Kidney epithelial cell (primary cell): ENCODE measurements around the gene PODXL2. TPM values are rescaled to one million over a fixed set of nuclear protein-coding genes. Genes with fewer than 3 reads are reported as not detected.

Source experiments
- DNase-seq: peaks from one replicate; pipeline ENCODE4 v3.0.0-alpha.2; 2010; ENCODE audit warnings: low read depth
- H3K27me3 ChIP-seq: 2 replicates; pipeline ENCODE4 v1.6.0; 2011; ENCODE audit warnings: low read length; ENCODE audit not compliant: control insufficient read depth, insufficient read depth
- H3K36me3 ChIP-seq: 2 replicates; pipeline ENCODE4 v1.5.1; 2011; ENCODE audit warnings: low read length; ENCODE audit not compliant: control insufficient read depth, insufficient read depth
- H3K4me3 ChIP-seq: 2 replicates; pipeline ENCODE4 v1.5.1; 2011; ENCODE audit warnings: low read depth, mild to moderate bottlenecking, control low read depth, low read length
- total RNA-seq: library from RNA; depleted of rRNA; stranded (reverse); fragments of >200 nt; gene quantifications from 2 replicates; pipeline ENCODE4 v1.2.3, GENCODE V29; 2015
- TF ChIP-seq, protein P1 (sequence below): IDR thresholded peaks from 2 replicates; pipeline ENCODE4 v1.5.1; 2011; ENCODE audit warnings: mild to moderate bottlenecking, moderate library complexity, low read length, control low read depth, inconsistent platforms; ENCODE audit not compliant: insufficient read depth, poor library complexity, severe bottlenecking

PODXL2 gene
- total RNA-seq, 1 donor from 2014 or later, result 69.5 TPM

DNA sequence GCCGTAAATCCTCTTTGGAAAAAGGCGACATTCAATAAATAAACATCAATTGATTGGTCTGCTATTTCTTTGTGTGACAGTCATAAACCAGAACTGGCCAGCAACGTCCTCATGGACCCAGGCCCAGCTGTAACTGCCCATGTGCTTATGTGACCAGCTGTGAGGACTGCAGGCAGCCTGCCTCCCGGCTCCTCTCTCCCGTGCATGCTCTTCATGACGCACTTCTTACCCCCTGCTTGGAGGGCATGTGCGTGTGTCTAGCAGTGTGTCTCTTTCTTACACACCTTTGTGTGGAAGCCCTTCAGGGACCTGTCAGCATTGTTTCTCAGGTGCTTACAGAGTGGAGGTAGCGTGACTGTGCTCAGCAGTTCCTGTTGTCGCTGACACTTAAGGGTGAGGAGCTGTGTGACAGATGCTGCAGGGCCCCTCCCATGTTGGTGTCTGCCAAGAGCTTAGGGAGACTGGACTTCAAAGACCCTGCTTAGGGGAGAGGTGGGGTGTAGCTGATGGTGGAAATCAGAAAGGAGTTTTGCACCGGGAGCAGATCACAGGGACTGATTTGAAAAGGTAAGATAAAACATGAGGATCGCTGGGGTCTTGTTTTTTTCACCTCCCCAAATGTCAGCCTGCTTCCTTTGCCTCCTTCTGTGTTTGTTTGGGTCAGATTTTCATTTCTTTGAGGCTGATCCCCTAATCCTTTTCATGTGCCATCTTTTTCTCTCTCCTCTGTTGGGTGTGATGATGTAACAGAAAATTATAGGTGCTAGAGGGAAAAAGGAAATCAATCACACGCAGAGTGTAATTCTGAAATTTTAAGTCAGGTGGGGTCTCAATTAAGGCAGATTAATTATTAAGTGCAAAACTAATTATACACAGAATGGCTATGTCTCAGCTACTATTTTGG is 2.1 kb downstream of the PODXL2 start:
- Histone ChIP-seq H3K4me3 (no peak overlapping the region), H3K36me3 (no peaks in the 10 kb centered on the region), H3K27me3 (peaks cover 15% of the 10 kb centered on the region)
- no peak for DNase-seq
- TF ChIP-seq, protein P1, sequence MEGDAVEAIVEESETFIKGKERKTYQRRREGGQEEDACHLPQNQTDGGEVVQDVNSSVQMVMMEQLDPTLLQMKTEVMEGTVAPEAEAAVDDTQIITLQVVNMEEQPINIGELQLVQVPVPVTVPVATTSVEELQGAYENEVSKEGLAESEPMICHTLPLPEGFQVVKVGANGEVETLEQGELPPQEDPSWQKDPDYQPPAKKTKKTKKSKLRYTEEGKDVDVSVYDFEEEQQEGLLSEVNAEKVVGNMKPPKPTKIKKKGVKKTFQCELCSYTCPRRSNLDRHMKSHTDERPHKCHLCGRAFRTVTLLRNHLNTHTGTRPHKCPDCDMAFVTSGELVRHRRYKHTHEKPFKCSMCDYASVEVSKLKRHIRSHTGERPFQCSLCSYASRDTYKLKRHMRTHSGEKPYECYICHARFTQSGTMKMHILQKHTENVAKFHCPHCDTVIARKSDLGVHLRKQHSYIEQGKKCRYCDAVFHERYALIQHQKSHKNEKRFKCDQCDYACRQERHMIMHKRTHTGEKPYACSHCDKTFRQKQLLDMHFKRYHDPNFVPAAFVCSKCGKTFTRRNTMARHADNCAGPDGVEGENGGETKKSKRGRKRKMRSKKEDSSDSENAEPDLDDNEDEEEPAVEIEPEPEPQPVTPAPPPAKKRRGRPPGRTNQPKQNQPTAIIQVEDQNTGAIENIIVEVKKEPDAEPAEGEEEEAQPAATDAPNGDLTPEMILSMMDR, result no peak

DNA sequence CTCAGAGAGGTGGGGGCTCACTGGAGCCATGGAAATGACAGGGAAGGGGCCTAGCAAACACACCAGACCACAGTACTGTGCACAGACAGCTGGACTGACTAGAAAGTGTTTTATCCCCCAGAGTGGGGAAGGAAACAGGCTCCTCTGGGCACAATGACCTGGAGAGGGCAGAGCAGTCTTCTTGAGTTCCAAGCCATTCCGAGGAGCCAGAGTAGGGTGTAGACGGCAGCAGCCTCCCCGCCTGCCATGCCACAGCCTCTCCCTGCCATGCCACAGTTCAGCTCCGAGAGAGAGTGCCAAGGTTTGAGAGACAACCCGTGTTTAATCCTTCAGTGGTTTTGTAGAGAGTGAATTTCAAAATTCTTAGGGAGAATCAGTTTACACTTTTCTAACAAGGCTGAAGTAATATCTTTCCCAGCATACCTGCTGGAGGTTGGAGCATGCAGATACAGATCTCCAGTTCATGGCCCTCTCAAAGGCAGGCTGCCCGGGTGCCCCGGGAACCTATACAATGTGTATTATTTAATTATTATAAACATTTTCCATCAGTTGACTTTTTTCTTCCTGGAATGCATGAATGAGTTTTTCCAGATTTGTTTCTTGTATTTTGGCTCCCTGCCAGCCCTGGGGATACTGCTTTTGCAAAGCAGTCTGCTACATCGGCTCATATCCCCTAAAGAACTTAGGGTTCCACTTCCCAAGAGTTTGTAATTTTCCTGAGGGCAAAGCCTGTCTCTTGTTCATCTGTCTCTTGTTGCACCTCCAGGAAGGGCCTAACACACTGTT is 3.2 kb downstream of the PODXL2 start:
- TF ChIP-seq, protein P1, result no peak
- Histone ChIP-seq H3K36me3 (no peaks in the 10 kb centered on the region), H3K27me3 (peaks cover 15% of the 10 kb centered on the region), H3K4me3 (no peak overlapping the region)
- no peak for DNase-seq

DNA sequence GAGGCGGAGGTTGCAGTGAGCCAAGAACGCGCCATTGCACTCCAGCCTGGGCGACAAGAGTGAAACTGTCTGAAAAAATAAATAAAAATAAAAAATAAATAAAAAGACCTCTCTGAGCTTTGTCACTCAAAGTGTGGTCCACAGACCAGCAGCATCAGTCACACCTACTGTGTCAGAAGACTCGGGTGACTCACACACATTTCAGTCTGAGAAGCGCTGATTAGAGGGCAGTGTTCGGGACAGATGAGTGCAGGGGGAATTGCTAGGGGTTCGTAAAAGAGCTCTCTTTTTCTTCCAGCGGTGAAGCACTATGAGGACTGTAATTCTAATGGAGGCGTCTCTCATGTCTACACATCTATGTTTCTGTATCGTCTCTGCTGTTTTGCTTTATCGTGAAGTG is 5.7 kb downstream of the PODXL2 start:
- peaks cover 6% of the 10 kb centered on the region for H3K27me3 ChIP-seq
- H3K4me3 ChIP-seq, result no peak overlapping the region
- H3K36me3 ChIP-seq, result no peaks in the 10 kb centered on the region
- no peak for DNase-seq
- TF ChIP-seq, protein P1, result no peak

DNA sequence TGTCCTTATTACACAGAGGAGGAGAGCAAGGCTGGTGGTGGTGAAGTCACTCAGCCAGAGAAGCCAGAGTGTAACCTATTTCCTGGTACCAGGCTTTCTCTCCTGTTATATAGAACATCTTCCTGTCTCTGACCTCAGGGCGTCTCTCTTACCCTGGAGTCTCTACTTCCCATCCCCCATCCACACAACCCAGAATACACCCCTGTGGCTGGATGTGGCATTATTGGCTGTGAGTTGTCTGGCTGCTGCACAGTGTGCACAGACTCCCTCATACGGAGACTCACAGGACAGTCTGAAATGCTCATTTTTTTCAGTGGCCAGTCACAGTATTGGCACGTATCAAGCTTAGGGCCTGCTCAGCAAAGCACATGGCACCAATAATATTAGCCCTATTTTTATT is 8.6 kb downstream of the PODXL2 start:
- no peaks in the 10 kb centered on the region for H3K36me3 ChIP-seq
- no peak for DNase-seq
- TF ChIP-seq, protein P1, result no peak

DNA sequence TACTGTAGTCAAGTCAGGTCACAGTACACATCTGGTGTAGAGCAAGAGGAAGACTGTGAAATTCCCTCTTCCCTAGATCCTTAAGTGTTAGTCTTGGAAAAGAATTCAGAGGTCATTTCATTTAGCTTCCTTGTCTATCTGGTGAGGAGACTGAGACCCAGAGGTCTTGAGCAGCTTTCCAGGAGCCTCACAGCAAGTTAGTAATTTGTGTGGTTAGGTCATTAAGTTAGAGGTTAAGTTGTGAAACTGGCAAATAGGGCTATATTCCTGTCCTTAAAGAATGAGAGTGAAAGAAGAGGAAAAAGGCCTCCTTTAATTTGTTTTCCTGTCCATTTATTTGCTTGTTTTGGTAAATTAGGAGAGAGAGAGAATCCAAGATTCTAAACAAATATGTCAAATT is 9.0 kb downstream of the PODXL2 start:
- no peaks in the 10 kb centered on the region for H3K27me3 ChIP-seq
- no peak overlapping the region for H3K4me3 ChIP-seq
- no peak for DNase-seq
- TF ChIP-seq, protein P1, result no peak
- no peaks in the 10 kb centered on the region for H3K36me3 ChIP-seq

More for the DNA sequence above, 8.6 kb downstream of the PODXL2 start:
- H3K4me3 ChIP-seq, result no peak overlapping the region
- H3K27me3 ChIP-seq, result no peaks in the 10 kb centered on the region
